Measurements from ENCODE around the gene NOMO2.
"Not testable (repeated sequence)": the region's sequence is repeated elsewhere in the genome, so short reads cannot be mapped to it uniquely, and the experiment has no call there.

- TF ChIP-seq POLR2A, CTCF, EP300 (IDR thresholded peaks at IDR 0.05): not testable (repeated sequence)
These were observed 69.6 kb downstream of the NOMO2 start for GRCh38 chr16:18492118-18492897.
